GM23338 (cell line): ENCODE measurements around the gene SLC15A5. TPM values are rescaled to one million over a fixed set of nuclear protein-coding genes. Genes with fewer than 3 reads are reported as not detected.

ENCODE experiments used
- ATAC-seq: fragments of 200-7000 bp; cut with Tn5 transposase; 3 replicates; pipeline ENCODE4 v1.9.1; 2020
- DNase-seq: peaks from one replicate; pipeline ENCODE4 v3.0.0-alpha.2; 2015; ENCODE audit warnings: low spot score
- H2AFZ ChIP-seq: fragments of 200-600 bp; sonication (generic); 2 replicates; pipeline ENCODE4 v1.8.0; 2016; ENCODE audit warnings: antibody characterized with exemption, mild to moderate bottlenecking, moderate library complexity
- H3F3A ChIP-seq: fragments of 200-600 bp; sonication (generic); replicated peaks from 2 replicates; pipeline ENCODE4 v1.8.0; 2017; ENCODE audit warnings: antibody characterized with exemption, mixed run types, low read depth
- H3K27ac ChIP-seq: fragments of 200-600 bp; sonication (generic); 2 replicates; pipeline ENCODE4 v1.6.1; 2016; ENCODE audit warnings: low read depth
- H3K27me3 ChIP-seq: fragments of 200-600 bp; sonication (generic); 2 replicates; pipeline ENCODE4 v1.8.0; 2016; ENCODE audit warnings: mild to moderate bottlenecking, mixed run types, moderate library complexity; ENCODE audit not compliant: insufficient read depth
- H3K36me3 ChIP-seq: fragments of 200-600 bp; sonication (generic); 2 replicates; pipeline ENCODE4 v1.8.0; 2016; ENCODE audit warnings: mild to moderate bottlenecking; ENCODE audit not compliant: insufficient read depth
- H3K4me1 ChIP-seq: fragments of 200-600 bp; sonication (generic); 2 replicates; pipeline ENCODE4 v1.8.0; 2016; ENCODE audit warnings: mild to moderate bottlenecking, moderate library complexity; ENCODE audit not compliant: insufficient read depth
- H3K4me2 ChIP-seq: fragments of 200-600 bp; sonication (generic); 2 replicates; pipeline ENCODE4 v1.7.1; 2017; ENCODE audit warnings: mixed run types
- H3K4me3 ChIP-seq: fragments of 200-600 bp; sonication (generic); 2 replicates; pipeline ENCODE4 v1.6.1; 2016; ENCODE audit warnings: mixed run types
- H3K79me2 ChIP-seq: fragments of 200-600 bp; sonication (generic); replicated peaks from 2 replicates; pipeline ENCODE4 v1.8.0; 2017; ENCODE audit warnings: mild to moderate bottlenecking; ENCODE audit not compliant: insufficient read depth
- H3K9me2 ChIP-seq: fragments of 200-600 bp; sonication (generic); 2 replicates; pipeline ENCODE4 v1.8.0; 2017; ENCODE audit not compliant: insufficient read depth
- H4K20me1 ChIP-seq: fragments of 200-600 bp; sonication (generic); replicated peaks from 2 replicates; pipeline ENCODE4 v1.8.0; 2017; ENCODE audit warnings: mild to moderate bottlenecking; ENCODE audit not compliant: insufficient read depth
- H3K27ac Mint-ChIP-seq: 2 replicates; pipeline ENCODE4 v1.8.0; 2020; ENCODE audit warnings: inconsistent platforms, mild to moderate bottlenecking, moderate library complexity, mixed read lengths
- H3K27me3 Mint-ChIP-seq: 3 replicates; pipeline ENCODE4 v1.8.0; 2022; ENCODE audit warnings: low read depth, mild to moderate bottlenecking, moderate library complexity, mixed read lengths, inconsistent platforms; ENCODE audit not compliant: insufficient read depth, poor library complexity
- H3K36me3 Mint-ChIP-seq: 3 replicates; pipeline ENCODE4 v1.8.0; 2021; ENCODE audit warnings: low read depth, mild to moderate bottlenecking, inconsistent platforms, moderate library complexity, mixed read lengths
- H3K4me1 Mint-ChIP-seq: 3 replicates; pipeline ENCODE4 v1.8.0; 2020; ENCODE audit warnings: mild to moderate bottlenecking, inconsistent platforms, mixed read lengths
- H3K4me3 Mint-ChIP-seq: 3 replicates; pipeline ENCODE4 v1.8.0; 2021; ENCODE audit warnings: moderate library complexity, mild to moderate bottlenecking, inconsistent platforms, mixed read lengths
- H3K9me3 Mint-ChIP-seq: 3 replicates; pipeline ENCODE4 v1.8.0; 2020; ENCODE audit warnings: moderate library complexity, mild to moderate bottlenecking, inconsistent platforms, mixed read lengths
- CREB1 ChIP-seq: fragments of 250-450 bp; sonication (Bioruptor Pico); IDR thresholded peaks from 2 replicates; pipeline ENCODE4 v1.5.0; 2020; ENCODE audit warnings: low read depth, mild to moderate bottlenecking, moderate library complexity
- EZH2 ChIP-seq: fragments of 200-600 bp; sonication (generic); IDR thresholded peaks from one replicate; pipeline ENCODE4 v1.8.0; 2017; ENCODE audit warnings: antibody characterized with exemption, mild to moderate bottlenecking, low read depth; ENCODE audit not compliant: unreplicated experiment
- EZH2phosphoT487 ChIP-seq: fragments of 200-600 bp; sonication (generic); IDR thresholded peaks from one replicate; pipeline ENCODE4 v1.8.1; 2018; ENCODE audit warnings: antibody characterized with exemption; ENCODE audit not compliant: unreplicated experiment
- JUNB ChIP-seq: IDR thresholded peaks from one replicate; pipeline ENCODE4 v1.6.1; 2016; ENCODE audit warnings: antibody characterized with exemption; ENCODE audit not compliant: unreplicated experiment
- NANOG ChIP-seq: IDR thresholded peaks from 2 replicates; pipeline ENCODE4 v1.6.1; 2016; ENCODE audit warnings: antibody characterized with exemption, borderline replicate concordance
- POLR2AphosphoS5 ChIP-seq: IDR thresholded peaks from 2 replicates; pipeline ENCODE4 v1.6.1; 2016; ENCODE audit warnings: antibody characterized with exemption, low read depth
- REST ChIP-seq: IDR thresholded peaks from one replicate; pipeline ENCODE4 v1.6.1; 2018; ENCODE audit warnings: antibody characterized with exemption; ENCODE audit not compliant: unreplicated experiment
- STAT1 ChIP-seq: IDR thresholded peaks from one replicate; pipeline ENCODE4 v1.6.1; 2016; ENCODE audit warnings: antibody characterized with exemption; ENCODE audit not compliant: unreplicated experiment
- ZNF114 ChIP-seq: fragments of 250-450 bp; sonication (Bioruptor Pico); IDR thresholded peaks from 2 replicates; pipeline ENCODE4 v1.5.0; 2020; ENCODE audit warnings: mild to moderate bottlenecking, moderate library complexity
- ZNF331 ChIP-seq: fragments of 250-450 bp; sonication (Bioruptor Pico); IDR thresholded peaks from 2 replicates; pipeline ENCODE4 v1.5.0; 2020; ENCODE audit warnings: low read depth, mild to moderate bottlenecking, moderate library complexity
- ZNF462 ChIP-seq: fragments of 250-450 bp; sonication (Bioruptor Pico); IDR thresholded peaks from 2 replicates; pipeline ENCODE4 v1.5.0; 2020; ENCODE audit warnings: mild to moderate bottlenecking, moderate library complexity
- polyA plus RNA-seq: library from polyadenylated mRNA; unstranded; fragments of >200 nt; fragmentation: Nextera tagmentation; extraction: Ambion mirVana; gene quantifications from 2 replicates; pipeline ENCODE4 v1.2.1, GENCODE V29; 2016
- total RNA-seq: library from RNA; depleted of rRNA; stranded (reverse); fragments of >200 nt; shearing (Covaris generic); gene quantifications from 2 replicates; pipeline ENCODE4 v1.2.3, GENCODE V29; 2014
- TF ChIP-seq, protein P1 (sequence below): IDR thresholded peaks from 2 replicates; pipeline ENCODE4 v1.6.1; 2016; ENCODE audit warnings: antibody characterized with exemption
- TF ChIP-seq, protein P2 (sequence below), 2 experiments: fragments of 200-600 bp in 1 of 2; sonication (generic) in 1 of 2; conservative IDR thresholded peaks; 2 replicates each; pipeline versions ENCODE4 v1.5.1 to v1.6.1; 2016 to 2017; ENCODE audit warnings: antibody characterized with exemption in 2 of 2, low read depth in 2 of 2, mild to moderate bottlenecking in 2 of 2, moderate library complexity in 1 of 2

SLC15A5 gene
- total and polyA plus RNA-seq, 2 experiments from 2014 or later = not detected

DNA sequence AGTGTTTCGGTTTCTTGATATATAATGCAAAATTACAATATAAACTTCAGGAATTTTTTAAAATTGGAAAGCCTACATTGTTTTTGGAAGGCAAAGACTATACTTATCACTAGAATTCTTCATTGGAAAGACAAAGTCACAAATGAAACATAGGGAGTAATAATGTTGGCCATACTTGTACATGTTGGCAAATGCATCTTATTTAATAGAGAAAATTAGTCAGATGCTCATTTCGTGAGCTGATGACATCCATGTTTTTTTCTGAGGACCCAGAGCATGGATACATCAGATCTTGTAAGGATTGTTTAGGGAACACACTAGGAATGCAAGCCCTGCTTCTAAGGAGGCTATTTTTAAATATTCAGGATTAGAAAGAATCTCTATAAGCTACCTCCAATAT, 4.6 kb upstream of the SLC15A5 start:
- H3K27ac Mint-ChIP-seq = no peak overlapping the region

More for the DNA sequence above, 4.6 kb upstream of the SLC15A5 start:
- no peak overlapping the region for H3K27ac ChIP-seq
- no peak overlapping the region for H2AFZ ChIP-seq
- DNase-seq = no peak
- H3K79me2 ChIP-seq = no peaks in the 10 kb centered on the region
- ATAC-seq = no peak
- H3F3A ChIP-seq = no peaks in the 10 kb centered on the region
- no peaks in the 10 kb centered on the region for H3K27me3 ChIP-seq
- no peaks in the 10 kb centered on the region for H3K4me1 ChIP-seq
- TF ChIP-seq REST (no peak), ZNF114 (CRISPR knock-in tag) (no peak), ZNF462 (CRISPR knock-in tag) (no peak), STAT1 (no peak), EZH2 (no peak), POLR2AphosphoS5 (no peak), JUNB (no peak), NANOG (no peak), EZH2phosphoT487 (no peak), CREB1 (CRISPR knock-in tag) (no peak), ZNF331 (CRISPR knock-in tag) (no peak)
- TF ChIP-seq, protein P1, sequence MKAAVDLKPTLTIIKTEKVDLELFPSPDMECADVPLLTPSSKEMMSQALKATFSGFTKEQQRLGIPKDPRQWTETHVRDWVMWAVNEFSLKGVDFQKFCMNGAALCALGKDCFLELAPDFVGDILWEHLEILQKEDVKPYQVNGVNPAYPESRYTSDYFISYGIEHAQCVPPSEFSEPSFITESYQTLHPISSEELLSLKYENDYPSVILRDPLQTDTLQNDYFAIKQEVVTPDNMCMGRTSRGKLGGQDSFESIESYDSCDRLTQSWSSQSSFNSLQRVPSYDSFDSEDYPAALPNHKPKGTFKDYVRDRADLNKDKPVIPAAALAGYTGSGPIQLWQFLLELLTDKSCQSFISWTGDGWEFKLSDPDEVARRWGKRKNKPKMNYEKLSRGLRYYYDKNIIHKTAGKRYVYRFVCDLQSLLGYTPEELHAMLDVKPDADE = no peak
- TF ChIP-seq, protein P2, sequence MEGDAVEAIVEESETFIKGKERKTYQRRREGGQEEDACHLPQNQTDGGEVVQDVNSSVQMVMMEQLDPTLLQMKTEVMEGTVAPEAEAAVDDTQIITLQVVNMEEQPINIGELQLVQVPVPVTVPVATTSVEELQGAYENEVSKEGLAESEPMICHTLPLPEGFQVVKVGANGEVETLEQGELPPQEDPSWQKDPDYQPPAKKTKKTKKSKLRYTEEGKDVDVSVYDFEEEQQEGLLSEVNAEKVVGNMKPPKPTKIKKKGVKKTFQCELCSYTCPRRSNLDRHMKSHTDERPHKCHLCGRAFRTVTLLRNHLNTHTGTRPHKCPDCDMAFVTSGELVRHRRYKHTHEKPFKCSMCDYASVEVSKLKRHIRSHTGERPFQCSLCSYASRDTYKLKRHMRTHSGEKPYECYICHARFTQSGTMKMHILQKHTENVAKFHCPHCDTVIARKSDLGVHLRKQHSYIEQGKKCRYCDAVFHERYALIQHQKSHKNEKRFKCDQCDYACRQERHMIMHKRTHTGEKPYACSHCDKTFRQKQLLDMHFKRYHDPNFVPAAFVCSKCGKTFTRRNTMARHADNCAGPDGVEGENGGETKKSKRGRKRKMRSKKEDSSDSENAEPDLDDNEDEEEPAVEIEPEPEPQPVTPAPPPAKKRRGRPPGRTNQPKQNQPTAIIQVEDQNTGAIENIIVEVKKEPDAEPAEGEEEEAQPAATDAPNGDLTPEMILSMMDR (conservative IDR thresholded peaks at IDR 0.05; ENCODE audit: low read depth in 2 of 2) = no peak
- no peaks in the 10 kb centered on the region for H3K9me2 ChIP-seq
- H3K36me3 ChIP-seq = no peaks in the 10 kb centered on the region
- no peaks in the 10 kb centered on the region for H3K9me3 Mint-ChIP-seq
- H3K27me3 Mint-ChIP-seq = no peaks in the 10 kb centered on the region
- no peaks in the 10 kb centered on the region for H4K20me1 ChIP-seq
- no peak overlapping the region for H3K4me3 ChIP-seq
- H3K4me2 ChIP-seq = no peak overlapping the region
- no peaks in the 10 kb centered on the region for H3K36me3 Mint-ChIP-seq
- H3K4me1 Mint-ChIP-seq = peaks cover 4% of the 10 kb centered on the region; the same call in 2 of the 3 replicates
- no peak overlapping the region for H3K4me3 Mint-ChIP-seq
